Measurements from ENCODE around the gene ARHGEF37.
"Not testable (repeated sequence)": the region's sequence is repeated elsewhere in the genome, so short reads cannot be mapped to it uniquely, and the experiment has no call there.

The ARHGEF37 gene

GRCh38 chr5:149652697-149653096, 71.4 kb downstream of the ARHGEF37 start:
- DNase-seq = no peak

DNA sequence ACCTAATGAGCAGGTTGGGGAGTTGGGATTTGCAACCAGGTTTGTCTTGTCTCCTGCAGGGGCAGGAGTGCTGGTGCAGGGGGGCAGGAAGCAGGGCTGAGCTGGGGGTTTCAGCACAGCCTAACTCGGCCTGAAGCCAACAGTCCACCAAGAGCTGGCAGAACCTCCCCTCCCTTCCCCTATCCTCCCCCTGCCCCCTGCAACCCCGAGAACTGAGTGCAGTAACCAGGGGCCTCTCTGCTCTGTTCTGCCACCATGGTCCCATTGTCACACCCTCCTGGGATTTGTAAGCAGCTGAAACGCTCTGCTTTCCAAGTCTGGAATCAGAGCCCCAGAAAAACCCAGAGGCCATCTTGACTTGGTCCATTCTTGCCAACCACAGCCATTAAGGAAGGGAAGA, 72.9 kb downstream of the ARHGEF37 start:
- DNase-seq = no peak

DNA sequence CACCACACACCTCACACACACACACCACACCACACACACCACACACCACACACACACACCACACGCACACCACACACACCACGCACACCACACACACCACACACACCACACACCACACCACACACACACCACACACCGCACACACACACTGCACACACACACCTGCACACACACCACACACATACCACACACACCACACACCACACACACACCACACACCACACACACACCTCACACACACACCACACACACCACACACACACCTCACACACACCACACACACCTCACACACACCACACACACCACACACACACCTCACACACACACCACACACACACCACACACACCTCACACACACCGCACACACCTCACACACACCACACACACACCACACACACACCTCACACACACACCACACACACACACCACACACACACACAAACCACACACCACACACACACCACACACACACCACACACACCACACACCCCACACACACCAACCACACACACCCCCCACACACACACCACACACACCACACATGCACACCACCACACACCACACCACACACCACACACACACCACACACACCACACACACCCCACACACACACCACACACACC, 73.7 kb downstream of the ARHGEF37 start:
- DNase-seq = no peak

- no peak for DNase-seq
Observed at GRCh38 chr5:149656576-149657182, 75.4 kb downstream of the ARHGEF37 start.

DNA sequence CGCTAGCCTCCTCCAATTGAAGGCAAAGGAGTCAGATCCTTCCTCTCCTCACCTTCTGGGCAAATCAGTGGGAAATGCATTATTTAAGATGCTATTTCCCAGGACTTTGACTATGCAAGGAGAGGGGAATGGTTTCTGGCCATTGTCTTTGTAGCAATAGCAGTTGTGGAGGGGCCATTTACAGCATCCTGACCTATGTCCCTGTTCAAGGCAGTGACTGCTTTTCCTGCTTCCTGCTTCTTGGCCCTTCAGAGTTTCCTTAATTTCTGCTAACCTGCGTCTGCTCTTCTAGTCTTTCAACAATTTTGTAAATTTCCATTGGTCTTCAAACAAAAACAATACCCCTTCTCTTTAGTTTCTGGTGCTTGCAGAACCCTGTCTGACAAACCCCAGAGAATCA, 76.0 kb downstream of the ARHGEF37 start:
- no peak for DNase-seq

DNA sequence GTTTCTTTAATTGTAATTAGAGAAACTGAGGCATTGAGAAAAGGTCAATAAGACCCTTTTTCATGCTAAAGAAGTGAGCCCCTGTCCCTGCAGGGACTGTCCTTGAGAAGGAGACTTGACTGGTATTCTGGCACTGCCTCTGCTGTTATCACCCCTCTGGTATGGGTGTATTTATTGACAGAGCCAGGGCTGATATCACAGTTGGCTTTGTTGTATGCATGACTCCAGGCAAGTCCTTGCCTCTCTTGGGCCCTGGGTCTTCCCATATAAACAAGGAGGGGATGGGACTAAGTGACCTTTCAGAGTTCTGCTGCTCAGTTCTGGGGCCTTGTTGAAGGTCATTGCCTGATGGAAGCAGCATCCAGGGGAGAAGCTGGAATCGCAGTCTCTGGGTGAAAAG, 77.0 kb downstream of the ARHGEF37 start:
- no peak for DNase-seq

- no peak for DNase-seq
Observed at GRCh38 chr5:149664083-149664482, 82.8 kb downstream of the ARHGEF37 start.

DNA sequence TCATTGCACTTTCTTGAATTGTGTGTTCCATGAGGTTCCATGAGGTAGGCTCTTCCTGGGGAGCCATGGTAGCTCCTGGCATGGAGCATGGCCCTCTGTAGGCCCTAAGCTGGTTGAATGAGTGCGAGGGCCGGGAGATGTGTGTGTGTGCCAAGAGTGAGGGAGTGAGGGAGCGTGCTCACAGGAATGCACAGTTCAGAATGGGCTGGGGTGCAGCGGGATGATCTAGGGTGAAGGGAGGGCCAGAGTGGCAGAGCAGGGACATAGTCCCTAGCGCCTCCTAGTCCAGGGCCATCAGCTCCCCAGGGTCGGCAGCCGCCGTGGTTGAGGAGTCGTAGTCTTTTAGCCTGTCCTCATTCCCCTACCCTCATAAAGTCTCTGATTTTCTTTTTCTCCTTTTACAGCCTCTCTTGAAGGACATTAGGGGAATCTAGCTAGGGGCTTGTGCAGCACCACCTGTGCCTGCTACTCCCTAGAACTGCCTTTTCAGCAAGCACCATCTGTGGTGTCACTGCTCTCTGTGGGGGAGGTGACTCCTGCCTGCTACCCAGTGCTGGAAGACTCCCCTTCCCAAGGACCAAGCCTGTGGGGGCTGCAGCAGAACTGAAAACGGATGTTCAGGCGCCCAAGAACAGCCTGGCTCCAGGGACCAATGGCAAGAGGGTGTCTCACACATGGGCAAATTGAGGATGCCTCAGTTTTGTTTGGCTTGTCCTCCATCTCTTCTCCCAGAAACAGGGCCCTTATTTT, 83.5 kb downstream of the ARHGEF37 start:
- DNase-seq = no peak

GRCh38 chr5:149665416-149666175, 84.3 kb downstream of the ARHGEF37 start:
- no peak for DNase-seq

GRCh38 chr5:149666212-149666852, 85.0 kb downstream of the ARHGEF37 start:
- no peak for DNase-seq

GRCh38 chr5:149667084-149667828, 86.0 kb downstream of the ARHGEF37 start:
- no peak for DNase-seq

DNA sequence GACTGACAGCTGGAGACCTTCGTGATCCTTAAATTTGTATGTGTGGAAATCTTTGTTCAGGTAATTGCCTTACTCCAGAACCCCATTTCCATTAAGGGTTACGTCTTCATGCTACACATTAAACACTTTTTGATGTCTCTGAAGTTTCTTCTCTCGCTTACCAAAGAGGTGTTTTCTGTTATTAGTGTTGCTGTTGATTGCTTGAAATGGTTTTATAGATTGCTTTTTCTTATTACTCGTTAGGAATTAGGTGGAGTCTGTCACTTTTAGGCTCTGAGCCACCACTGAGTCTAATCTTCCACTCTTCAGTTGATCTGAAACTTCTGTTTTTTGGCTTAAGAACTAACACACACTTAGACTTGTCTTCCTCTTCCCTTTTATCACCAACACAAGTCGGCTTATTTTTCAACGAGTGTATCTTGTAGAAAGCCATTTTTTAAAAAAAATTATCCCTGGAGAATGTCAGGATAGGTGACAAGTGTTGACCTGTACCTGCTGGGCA, 86.6 kb downstream of the ARHGEF37 start:
- DNase-seq = no peak

DNA sequence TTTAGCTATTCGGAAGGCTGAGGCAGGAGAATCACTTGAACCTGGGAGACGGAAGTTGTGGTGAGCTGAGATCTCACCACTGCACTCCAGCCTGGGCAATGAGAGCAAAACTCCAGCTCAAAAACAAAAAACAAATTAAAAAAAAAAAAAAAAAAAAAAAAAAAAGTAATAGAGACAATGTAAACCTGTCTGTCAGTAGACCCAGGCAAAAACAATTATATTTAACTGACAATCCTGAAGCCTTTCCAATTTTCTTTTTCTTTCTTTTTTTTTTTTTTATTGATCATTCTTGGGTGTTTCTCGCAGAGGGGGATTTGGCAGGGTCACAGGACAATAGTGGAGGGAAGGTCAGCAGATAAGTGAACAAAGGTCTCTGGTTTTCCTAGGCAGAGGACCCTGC, 88.0 kb downstream of the ARHGEF37 start:
- DNase-seq = not testable (repeated sequence)

GRCh38 chr5:149671544-149671943, 90.2 kb downstream of the ARHGEF37 start:
- no peak for DNase-seq

- DNase-seq = no peak
Observed at GRCh38 chr5:149672701-149673476, 91.6 kb downstream of the ARHGEF37 start.

DNA sequence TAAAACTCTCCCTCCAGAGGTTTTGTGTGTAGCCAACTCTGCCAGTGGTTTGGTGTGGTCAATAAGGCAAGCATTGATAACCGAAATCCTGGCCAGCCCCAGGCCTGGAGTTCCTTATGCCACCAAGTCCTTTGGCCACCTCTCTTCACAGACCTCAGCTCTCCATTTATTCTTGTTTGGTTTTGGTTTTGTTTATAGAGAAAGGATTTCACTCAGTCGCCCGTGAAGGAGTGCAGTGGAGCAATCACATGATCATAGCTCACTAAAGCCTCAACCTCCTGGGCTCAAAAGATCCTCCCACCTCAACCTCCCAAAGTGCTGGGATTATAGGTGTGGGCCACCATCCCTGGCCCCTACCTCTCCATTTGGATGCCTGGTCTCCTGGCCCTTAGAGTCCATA, 93.4 kb downstream of the ARHGEF37 start:
- no peak for DNase-seq

- DNase-seq = no peak
Observed at GRCh38 chr5:149675610-149676201, 94.4 kb downstream of the ARHGEF37 start.

GRCh38 chr5:149677731-149678130, 96.4 kb downstream of the ARHGEF37 start:
- DNase-seq = no peak

DNA sequence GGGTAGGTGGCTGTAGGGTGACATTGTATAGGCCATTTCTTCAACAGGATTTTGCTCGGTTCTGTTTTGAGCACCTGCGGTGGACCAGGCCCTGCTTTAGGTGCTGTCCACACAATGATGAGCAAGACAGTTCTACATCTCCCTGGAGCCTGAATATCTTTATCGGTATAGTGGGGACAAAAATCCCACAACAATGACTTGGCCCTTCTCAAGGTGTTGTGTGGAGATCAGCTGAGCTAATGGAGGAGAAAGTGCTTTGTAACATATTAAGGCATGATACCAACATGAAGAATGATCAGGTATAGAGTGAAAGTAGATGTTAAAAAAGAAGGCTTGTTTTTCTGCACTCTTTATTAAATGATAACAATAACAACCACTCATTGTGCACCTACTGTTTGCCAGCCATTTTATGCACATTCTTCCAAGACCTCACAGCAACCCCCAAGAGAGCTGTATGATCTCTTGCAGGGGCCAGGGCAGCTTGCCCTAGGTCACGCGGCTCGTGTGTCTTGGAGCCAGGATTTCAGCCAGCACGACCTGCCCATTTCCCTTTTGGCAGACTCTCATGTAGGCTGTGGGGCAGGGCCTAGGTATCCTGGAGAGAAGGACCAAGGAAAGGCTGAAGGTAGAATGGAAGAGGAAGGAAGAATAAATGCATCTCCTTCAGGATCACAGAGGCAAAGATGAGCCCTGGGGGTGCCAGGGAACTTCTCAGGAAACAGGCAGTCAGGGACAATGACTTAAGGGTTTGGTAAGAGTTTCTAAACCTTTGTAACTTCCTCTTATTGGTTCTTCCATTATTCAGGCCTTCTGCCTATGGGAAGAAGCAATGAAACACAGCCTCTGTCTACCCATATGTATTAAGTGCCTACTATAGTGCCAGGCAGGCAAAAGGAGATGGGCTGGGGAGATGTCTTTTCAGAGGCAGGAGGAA, 98.8 kb downstream of the ARHGEF37 start:
- DNase-seq = no peak

DNA sequence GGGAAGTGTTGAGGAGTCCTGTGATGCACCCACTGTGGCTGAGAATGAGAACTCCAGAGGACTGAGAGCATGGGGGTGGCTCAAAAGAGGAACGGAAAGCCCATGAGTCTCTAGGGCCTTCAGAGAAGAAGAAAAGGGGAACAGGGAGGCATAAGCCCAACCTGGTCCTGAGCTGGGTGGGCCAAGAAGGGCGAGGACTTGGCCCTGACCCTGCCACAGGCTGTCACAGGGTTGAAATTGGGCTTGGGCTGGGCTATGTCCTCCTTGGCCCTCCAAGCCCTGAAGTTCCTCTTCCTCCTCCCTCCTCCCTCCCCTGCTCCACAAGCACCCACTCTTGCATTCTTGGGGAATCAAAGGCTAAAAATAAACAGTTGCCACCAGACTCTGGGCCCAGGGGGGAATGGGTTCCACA, 99.5 kb downstream of the ARHGEF37 start:
- DNase-seq = no peak
